ENCODE results near the gene SLC1A2. TPM values are rescaled to one million over a fixed set of nuclear protein-coding genes. Genes with fewer than 3 reads are reported as not detected.
A peak's percentile ranks its signal among the peaks of the same experiment; 100 is the strongest.

SLC1A2 gene
- total RNA-seq, 1 donor from 2014 or later, result 0.25 TPM

GRCh38 chr11:35348898-35349687 is 70.3 kb downstream of the SLC1A2 start:
- DNase-seq (ENCODE audit: low read depth) (no peak), FAIRE-seq (no peak)
- H3K9me3 Mint-ChIP-seq (ENCODE audit: unreplicated experiment), result no peaks in the 10 kb centered on the region
- no peak overlapping the region for H3K4me3 Mint-ChIP-seq (ENCODE audit: unreplicated experiment)
- no peak overlapping the region for H3K27ac ChIP-seq (ENCODE audit: low read depth, low read length)
- H4K20me1 ChIP-seq (ENCODE audit: insufficient read depth, low read length), result no peaks in the 10 kb centered on the region
- H3K27me3 Mint-ChIP-seq (ENCODE audit: low read depth, unreplicated experiment), result peaks cover 12% of the 10 kb centered on the region
- H3K4me1 Mint-ChIP-seq (ENCODE audit: low read depth, unreplicated experiment), result no peaks in the 10 kb centered on the region
- no peaks in the 10 kb centered on the region for H3K36me3 ChIP-seq (ENCODE audit: insufficient read depth, low read length)
- TF ChIP-seq EZH2 (IDR thresholded peaks at IDR 0.05; ENCODE audit: insufficient read depth, low read length) (no peak), CTCF (IDR thresholded peaks at IDR 0.05; ENCODE audit: insufficient read depth, low read depth, low read length) (no peak)
- H3K9me3 ChIP-seq (ENCODE audit: insufficient read depth, low read depth, low read length), result no peaks in the 10 kb centered on the region
- no peaks in the 10 kb centered on the region for H3K27me3 ChIP-seq (ENCODE audit: insufficient read depth, low read length)
- H3K79me2 ChIP-seq (ENCODE audit: insufficient read depth, low read length), result no peaks in the 10 kb centered on the region
- H3K4me2 ChIP-seq (ENCODE audit: low read length), result no peak overlapping the region
- H3K36me3 Mint-ChIP-seq (ENCODE audit: low read depth, unreplicated experiment), result no peaks in the 10 kb centered on the region
- no peak overlapping the region for H3K4me3 ChIP-seq (ENCODE audit: insufficient read depth, low read depth, low read length)
- H3K4me1 ChIP-seq (ENCODE audit: insufficient read depth, low read length), result peaks cover 9% of the 10 kb centered on the region
- H3K27ac Mint-ChIP-seq (ENCODE audit: unreplicated experiment), result no peak overlapping the region
- H3K9ac ChIP-seq (ENCODE audit: low read length), result no peak overlapping the region
- no peak overlapping the region for H2AFZ ChIP-seq (ENCODE audit: low read depth, low read length)

DNA sequence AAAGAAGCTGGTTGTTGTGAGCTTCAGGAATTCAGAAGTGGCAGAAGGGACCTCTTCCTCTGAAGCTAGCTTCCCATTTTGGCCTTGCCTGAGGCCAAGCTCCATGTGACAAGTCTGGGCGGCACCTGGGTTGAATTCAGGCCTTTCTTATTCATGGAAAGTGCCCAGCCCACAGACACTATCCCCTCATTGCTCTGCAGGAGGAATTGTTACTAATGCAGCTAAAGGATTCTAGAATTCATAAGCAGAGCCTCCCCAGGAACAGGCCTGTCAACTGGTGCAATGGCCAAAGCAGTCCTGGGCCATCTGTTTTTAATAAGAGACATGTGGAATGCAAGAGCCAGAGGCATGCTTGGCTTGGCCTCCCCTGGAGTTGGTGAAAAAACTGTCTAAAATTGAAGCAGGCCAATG is 71.4 kb downstream of the SLC1A2 start:
- Mint-ChIP-seq H3K27me3 (ENCODE audit: low read depth, unreplicated experiment) (peaks cover 11% of the 10 kb centered on the region), H3K36me3 (ENCODE audit: low read depth, unreplicated experiment) (no peaks in the 10 kb centered on the region), H3K27ac (ENCODE audit: unreplicated experiment) (no peak overlapping the region), H3K9me3 (ENCODE audit: unreplicated experiment) (no peaks in the 10 kb centered on the region), H3K4me1 (ENCODE audit: low read depth, unreplicated experiment) (no peaks in the 10 kb centered on the region), H3K4me3 (ENCODE audit: unreplicated experiment) (no peak overlapping the region)
- Histone ChIP-seq H3K4me2 (ENCODE audit: low read length) (no peak overlapping the region), H3K9me3 (ENCODE audit: insufficient read depth, low read depth, low read length) (no peaks in the 10 kb centered on the region), H2AFZ (ENCODE audit: low read depth, low read length) (no peak overlapping the region), H3K4me3 (ENCODE audit: insufficient read depth, low read depth, low read length) (no peak overlapping the region), H3K27ac (ENCODE audit: low read depth, low read length) (no peak overlapping the region), H3K4me1 (ENCODE audit: insufficient read depth, low read length) (peaks cover 9% of the 10 kb centered on the region), H3K79me2 (ENCODE audit: insufficient read depth, low read length) (no peaks in the 10 kb centered on the region), H3K36me3 (ENCODE audit: insufficient read depth, low read length) (no peaks in the 10 kb centered on the region), H3K9ac (ENCODE audit: low read length) (no peak overlapping the region), H4K20me1 (ENCODE audit: insufficient read depth, low read length) (no peaks in the 10 kb centered on the region), H3K27me3 (ENCODE audit: insufficient read depth, low read length) (no peaks in the 10 kb centered on the region)
- peak; percentile 29 for DNase-seq (ENCODE audit: low read depth)
- TF ChIP-seq EZH2 (IDR thresholded peaks at IDR 0.05; ENCODE audit: insufficient read depth, low read length), result no peak
- no peak for FAIRE-seq

DNA sequence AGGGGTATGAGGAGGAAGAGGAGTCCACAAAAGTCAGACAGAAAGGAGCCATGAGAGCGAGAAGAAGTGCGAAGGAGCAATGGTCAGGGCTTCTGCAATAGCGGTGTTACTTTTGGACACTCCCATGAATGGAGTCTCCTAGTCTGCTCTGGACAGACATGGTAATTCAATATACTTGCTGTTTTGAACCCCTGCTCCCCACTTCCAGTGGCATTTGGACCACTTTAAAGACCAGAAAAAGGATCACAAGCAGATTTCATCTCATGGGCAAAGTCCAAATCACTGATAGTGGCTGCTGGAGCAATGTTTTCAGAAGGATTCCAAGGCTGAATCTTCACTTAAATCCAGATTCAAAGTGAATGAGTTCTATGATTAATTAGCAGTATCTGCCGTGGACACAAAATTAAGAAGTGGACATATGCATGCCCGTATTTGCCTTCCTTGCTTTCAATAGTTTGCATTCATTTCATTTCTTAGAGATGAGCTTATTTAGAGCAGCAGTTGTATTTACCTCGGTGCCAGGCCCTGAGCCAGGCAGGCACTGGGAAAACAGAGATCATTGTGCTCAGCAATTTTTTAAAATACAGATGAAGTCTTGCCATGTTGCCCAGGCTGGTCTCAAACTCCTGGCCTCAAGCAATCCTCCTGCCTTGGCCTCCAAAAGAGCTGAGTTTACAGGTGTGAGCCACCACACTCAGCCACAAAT is 72.0 kb downstream of the SLC1A2 start:
- TF ChIP-seq CTCF (IDR thresholded peaks at IDR 0.05; ENCODE audit: insufficient read depth, low read depth, low read length), result no peak
- no peak for TF ChIP-seq EZH2 (IDR thresholded peaks at IDR 0.05; ENCODE audit: insufficient read depth, low read length)
- Histone ChIP-seq H3K4me3 (ENCODE audit: insufficient read depth, low read depth, low read length) (no peak overlapping the region), H3K36me3 (ENCODE audit: insufficient read depth, low read length) (no peaks in the 10 kb centered on the region), H3K9ac (ENCODE audit: low read length) (no peak overlapping the region), H3K4me1 (ENCODE audit: insufficient read depth, low read length) (peaks cover 5% of the 10 kb centered on the region), H2AFZ (ENCODE audit: low read depth, low read length) (no peak overlapping the region), H3K79me2 (ENCODE audit: insufficient read depth, low read length) (no peaks in the 10 kb centered on the region), H3K9me3 (ENCODE audit: insufficient read depth, low read depth, low read length) (no peaks in the 10 kb centered on the region), H4K20me1 (ENCODE audit: insufficient read depth, low read length) (no peaks in the 10 kb centered on the region), H3K4me2 (ENCODE audit: low read length) (no peak overlapping the region), H3K27me3 (ENCODE audit: insufficient read depth, low read length) (no peaks in the 10 kb centered on the region), H3K27ac (ENCODE audit: low read depth, low read length) (no peak overlapping the region)
- DNase-seq (ENCODE audit: low read depth) (no peak), FAIRE-seq (no peak)
- Mint-ChIP-seq H3K27me3 (ENCODE audit: low read depth, unreplicated experiment) (peaks cover 11% of the 10 kb centered on the region), H3K4me1 (ENCODE audit: low read depth, unreplicated experiment) (no peaks in the 10 kb centered on the region), H3K36me3 (ENCODE audit: low read depth, unreplicated experiment) (no peaks in the 10 kb centered on the region), H3K4me3 (ENCODE audit: unreplicated experiment) (no peak overlapping the region), H3K27ac (ENCODE audit: unreplicated experiment) (no peak overlapping the region), H3K9me3 (ENCODE audit: unreplicated experiment) (no peaks in the 10 kb centered on the region)
